Fibroblast of villous mesenchyme (primary cell): Measurements from ENCODE around the gene CREB3L2. TPM values are rescaled to one million over a fixed set of nuclear protein-coding genes. Genes with fewer than 3 reads are reported as not detected.
A peak's percentile ranks its signal among the peaks of the same experiment; 100 is the strongest.
"Not testable (repeated sequence)": the region's sequence is repeated elsewhere in the genome, so short reads cannot be mapped to it uniquely, and the experiment has no call there.

ENCODE experiments used
- DNase-seq: peaks from one replicate; pipeline ENCODE4 v3.0.0-alpha.2; 2010; ENCODE audit warnings: low read depth
- H3K4me3 ChIP-seq: 2 replicates; pipeline ENCODE4 v1.5.1; 2011; ENCODE audit warnings: low read depth, mild to moderate bottlenecking, low read length
- total RNA-seq: library from RNA; depleted of rRNA; stranded (reverse); fragments of >200 nt; gene quantifications from 2 replicates; pipeline ENCODE4 v1.2.3, GENCODE V29; 2012
- TF ChIP-seq, protein P1 (sequence below): IDR thresholded peaks from 2 replicates; pipeline ENCODE4 v1.5.1; 2012; ENCODE audit warnings: low read depth, mild to moderate bottlenecking, low read length; ENCODE audit not compliant: insufficient read depth

Gene CREB3L2
- total RNA-seq, 1 donor, result 33.2 TPM

DNA sequence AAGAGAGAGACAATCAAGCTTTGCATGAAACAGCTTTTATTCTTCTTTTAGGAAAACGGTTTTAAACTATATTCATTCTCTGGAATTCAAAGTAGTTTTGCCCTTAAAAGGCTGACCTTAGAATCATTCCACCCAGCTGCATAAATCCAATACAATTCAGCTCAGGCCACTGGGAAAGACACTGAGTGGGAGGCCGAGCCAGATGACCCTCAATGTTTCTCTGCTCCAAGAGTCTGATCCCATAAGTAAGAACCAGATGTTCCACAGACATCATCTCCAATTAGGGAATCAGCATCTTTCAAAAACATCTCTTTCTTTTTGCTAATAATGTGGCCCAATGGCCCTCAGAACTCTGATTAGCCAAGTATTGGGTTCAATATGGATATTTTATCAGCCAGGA is 26.1 kb downstream of the CREB3L2 start:
- no peak overlapping the region for H3K4me3 ChIP-seq
- TF ChIP-seq, protein P1, sequence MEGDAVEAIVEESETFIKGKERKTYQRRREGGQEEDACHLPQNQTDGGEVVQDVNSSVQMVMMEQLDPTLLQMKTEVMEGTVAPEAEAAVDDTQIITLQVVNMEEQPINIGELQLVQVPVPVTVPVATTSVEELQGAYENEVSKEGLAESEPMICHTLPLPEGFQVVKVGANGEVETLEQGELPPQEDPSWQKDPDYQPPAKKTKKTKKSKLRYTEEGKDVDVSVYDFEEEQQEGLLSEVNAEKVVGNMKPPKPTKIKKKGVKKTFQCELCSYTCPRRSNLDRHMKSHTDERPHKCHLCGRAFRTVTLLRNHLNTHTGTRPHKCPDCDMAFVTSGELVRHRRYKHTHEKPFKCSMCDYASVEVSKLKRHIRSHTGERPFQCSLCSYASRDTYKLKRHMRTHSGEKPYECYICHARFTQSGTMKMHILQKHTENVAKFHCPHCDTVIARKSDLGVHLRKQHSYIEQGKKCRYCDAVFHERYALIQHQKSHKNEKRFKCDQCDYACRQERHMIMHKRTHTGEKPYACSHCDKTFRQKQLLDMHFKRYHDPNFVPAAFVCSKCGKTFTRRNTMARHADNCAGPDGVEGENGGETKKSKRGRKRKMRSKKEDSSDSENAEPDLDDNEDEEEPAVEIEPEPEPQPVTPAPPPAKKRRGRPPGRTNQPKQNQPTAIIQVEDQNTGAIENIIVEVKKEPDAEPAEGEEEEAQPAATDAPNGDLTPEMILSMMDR, result no peak
- DNase-seq, result peak; percentile 81

DNA sequence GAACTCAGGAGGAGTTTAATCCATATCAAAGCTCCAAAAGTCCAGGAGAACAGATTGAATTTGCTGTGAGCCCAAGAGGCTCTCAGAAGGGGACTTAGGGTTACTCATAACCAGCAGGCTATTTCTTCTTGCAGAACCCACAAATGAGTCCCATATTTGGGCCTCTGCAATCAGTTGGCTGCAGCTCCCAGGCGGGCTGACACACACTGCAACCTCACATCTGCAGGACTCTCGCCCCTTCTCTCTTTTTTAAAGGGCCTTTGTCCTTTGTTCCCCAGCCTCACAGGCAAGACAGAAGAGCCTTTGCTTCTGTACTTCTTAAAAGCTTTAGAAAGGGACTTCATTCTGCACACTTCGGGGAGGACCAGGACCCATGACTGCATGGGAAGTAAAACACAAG is 26.7 kb downstream of the CREB3L2 start:
- peak; percentile 70 for DNase-seq
- no peak overlapping the region for H3K4me3 ChIP-seq
- TF ChIP-seq, protein P1, result no peak

DNA sequence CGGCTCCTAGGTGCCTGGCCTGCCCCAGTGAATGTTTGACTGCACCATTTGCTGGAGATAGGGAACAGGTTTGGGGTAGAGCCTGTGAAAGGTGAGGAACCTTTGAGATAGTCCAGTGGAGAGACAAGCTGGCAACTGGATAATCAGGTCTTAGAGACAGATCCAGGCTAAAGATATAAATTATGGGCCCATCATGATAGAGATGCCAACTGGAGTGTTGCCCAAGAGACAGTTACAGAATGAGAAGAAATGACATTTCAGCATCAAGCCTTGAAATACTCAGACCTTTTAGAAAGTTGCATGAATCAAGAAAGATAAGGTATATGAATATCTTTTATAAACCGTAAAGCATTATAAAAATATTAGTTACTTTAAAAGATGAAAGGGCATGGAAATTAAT is 27.1 kb downstream of the CREB3L2 start:
- DNase-seq, result no peak
- no peak overlapping the region for H3K4me3 ChIP-seq
- TF ChIP-seq, protein P1, result no peak

DNA sequence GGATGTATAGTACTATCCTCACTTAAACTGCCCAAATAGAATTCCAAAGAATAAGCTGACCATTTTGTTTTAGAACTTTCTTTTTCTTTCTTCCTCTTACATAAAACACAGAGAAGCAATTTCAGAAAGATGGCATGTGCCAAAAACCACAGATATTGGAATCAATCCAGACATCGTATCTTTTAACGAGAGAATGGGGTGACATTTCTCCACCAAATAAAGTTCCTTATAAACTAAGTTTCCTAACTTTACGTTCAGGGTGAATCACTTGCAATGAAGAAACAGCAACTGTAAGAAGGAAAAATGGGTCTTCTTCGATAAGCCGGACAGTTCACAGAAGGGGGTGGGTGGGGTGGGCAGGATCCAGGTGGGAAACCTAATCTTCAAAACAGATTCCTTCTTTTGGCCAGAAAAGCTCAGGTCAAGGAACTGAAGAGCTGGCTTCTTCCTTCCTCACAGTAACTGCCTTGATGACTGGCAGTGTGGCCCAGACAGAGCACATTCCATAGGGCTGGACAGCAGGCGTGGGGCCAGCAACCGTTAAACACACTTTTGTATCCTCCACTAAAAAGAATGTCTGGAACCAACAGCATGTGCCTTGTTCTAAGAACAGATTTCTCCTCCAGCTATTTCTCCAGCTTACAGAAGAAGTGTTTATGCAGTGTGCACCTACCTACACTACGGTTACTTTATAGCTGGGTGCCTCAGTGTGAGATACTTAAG is 31.5 kb downstream of the CREB3L2 start:
- H3K4me3 ChIP-seq, result no peak overlapping the region
- TF ChIP-seq, protein P1, result no peak
- DNase-seq, result peak; percentile 94

DNA sequence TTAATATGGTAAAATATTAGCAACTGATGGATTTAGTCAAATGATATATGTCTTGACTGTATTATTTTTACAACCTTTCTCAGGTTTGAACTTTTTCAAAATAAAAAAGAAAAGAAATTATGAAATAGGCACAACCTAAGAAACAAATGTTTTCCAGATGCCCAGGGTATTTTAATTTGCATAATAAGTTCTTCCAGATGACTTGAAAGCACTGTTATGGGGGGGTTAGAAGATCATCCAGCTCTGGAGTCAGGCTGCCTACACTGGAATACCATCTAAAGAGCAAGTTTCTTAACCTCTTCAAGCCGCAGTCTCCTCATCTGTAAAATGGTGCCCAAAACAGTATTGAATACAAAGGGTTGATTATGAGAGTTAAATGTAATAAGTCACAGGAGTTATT is 32.1 kb downstream of the CREB3L2 start:
- TF ChIP-seq, protein P1, result no peak
- H3K4me3 ChIP-seq, result no peak overlapping the region
- DNase-seq, result peak; percentile 68

DNA sequence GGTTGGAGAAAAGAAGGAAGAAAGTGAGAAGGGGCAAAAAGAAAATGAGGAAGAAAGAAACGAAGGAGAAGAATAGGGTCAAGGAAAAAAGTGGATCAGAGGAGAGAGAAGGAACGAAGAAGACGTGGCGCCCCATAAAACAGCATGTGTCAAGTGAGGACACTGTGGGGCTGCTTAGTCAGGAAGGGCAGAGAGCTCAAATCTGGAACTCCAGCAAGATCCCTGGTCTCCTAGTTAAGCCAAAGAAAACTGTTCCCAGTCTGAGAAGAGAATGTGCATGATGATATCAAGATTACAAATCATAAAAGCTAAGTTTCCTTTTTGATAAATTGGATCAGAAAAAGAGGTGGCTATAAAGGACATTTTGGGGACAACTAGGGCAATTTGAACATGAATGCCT is 33.0 kb downstream of the CREB3L2 start:
- DNase-seq, result no peak
- no peak overlapping the region for H3K4me3 ChIP-seq
- TF ChIP-seq, protein P1, result no peak

DNA sequence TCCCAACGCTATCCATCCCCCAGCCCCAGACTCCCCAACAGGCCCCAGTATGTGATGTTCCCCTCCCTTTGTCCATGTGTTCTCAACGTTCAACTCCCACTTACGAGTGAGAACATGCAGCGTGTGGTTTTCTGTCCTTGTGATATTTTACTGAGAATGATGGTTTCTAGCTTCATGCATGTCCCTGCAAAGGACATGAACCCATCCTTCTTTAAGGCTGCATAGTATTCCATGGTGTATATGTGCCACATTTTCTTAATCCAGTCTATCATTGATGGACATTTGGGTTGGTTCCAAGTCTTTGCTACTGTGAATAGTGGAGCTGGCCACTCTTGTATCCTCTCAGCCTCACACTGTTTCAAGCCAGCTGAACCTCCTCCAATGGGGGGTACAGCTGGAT is 33.5 kb downstream of the CREB3L2 start:
- not testable (repeated sequence) for DNase-seq, H3K4me3 ChIP-seq
